Spleen (tissue), 3 donors: ENCODE data around the gene CITED4.

ENCODE experiments used
- POLR2A ChIP-seq, 3 donors: fragments of 450-650 bp; IDR thresholded peaks; one replicate each; pipeline ENCODE4 v1.5.1; 2017; ENCODE audit warnings: antibody characterized with exemption in 3 of 3, mild to moderate bottlenecking in 1 of 3
- POLR2AphosphoS5 ChIP-seq, 3 donors: sonication (generic); formaldehyde crosslinking; IDR thresholded peaks; one replicate each; pipeline ENCODE4 v1.5.1; 2017; ENCODE audit warnings: antibody characterized with exemption in 3 of 3

- TF ChIP-seq POLR2A (IDR thresholded peaks at IDR 0.05) (no peak), POLR2AphosphoS5 (IDR thresholded peaks at IDR 0.05) (no peak)
These were observed 5.4 kb downstream of the CITED4 start for GRCh38 chr1:40856656-40857302.
